ENCODE data around the gene CENATAC.
"Not testable (repeated sequence)": the region's sequence is repeated elsewhere in the genome, so short reads cannot be mapped to it uniquely, and the experiment has no call there.

CENATAC gene

DNA sequence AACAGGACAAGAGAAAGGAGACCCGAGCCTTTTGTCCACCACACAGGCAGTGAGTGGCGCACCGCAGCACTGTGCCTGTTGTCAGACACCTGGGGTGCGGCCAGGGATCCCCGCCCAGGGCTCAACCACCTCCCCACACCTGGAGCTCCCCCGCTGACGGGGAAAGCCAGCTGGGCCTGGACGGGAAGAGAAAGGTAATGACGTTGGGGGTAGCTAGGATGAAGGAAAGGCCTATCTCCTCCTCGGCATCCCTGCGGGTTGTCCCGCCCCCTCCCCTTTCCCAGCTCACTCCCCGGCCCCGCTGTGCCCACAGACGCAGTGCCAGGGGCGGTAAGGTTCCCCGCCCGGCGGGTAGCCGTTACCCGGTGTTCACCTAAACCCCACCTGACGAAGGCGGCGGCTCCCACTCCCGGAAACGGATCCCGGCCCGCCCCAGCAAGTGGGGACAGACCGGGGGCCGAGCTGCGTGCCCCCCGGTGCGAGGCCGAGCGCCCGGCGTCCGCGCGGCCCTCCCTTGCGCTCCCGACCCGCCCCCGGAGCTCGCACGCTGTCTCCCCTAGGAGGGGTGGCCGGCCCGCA lies 58.6 kb downstream of the CENATAC start:
- peak; percentile 68 for DNase-seq

DNA sequence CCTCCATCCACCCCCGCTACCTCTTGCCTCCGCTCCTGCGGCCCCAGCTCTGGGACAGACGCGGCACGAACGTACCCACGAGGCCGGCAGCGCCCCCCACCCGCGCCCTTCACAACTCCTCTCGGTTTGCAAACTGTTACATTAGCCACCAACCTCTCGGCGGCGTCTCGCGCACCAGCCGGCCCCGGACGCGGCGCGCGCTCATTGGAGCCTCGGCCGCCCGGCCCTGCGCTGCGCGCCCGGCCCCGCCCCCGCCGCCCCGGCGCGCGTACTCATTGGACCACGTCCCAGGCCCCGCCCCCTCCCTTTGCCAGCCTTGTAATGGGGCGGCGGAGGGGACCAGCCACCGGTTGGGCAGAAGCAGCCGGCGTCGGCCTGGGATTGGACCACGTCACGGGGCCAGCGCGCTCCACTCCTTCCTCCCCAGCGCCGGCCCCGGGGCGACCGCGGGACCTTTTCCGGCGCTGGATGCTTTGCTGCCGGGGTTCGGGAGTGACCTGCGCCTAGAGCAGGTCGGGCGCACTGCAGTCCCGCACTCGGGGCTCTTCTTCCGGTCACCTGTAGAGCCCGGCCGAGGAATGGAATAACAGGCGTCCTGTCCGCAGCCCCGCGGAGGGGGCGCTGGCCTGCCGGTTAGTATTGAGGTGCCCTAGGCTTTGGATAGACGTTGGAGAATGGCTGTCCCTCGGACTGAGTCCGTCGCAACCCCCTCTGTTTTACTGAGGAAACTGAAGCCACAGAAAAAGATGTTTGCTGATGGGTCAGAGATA lies 59.2 kb downstream of the CENATAC start, which contains the start of gene HYOU1:
Gene HYOU1 (minus strand): TSS at position 206 of the 770 bp plus-strand sequence. CDS start 1,045 bp downstream, outside the sequence.
- peak; percentile 98 for DNase-seq

DNA sequence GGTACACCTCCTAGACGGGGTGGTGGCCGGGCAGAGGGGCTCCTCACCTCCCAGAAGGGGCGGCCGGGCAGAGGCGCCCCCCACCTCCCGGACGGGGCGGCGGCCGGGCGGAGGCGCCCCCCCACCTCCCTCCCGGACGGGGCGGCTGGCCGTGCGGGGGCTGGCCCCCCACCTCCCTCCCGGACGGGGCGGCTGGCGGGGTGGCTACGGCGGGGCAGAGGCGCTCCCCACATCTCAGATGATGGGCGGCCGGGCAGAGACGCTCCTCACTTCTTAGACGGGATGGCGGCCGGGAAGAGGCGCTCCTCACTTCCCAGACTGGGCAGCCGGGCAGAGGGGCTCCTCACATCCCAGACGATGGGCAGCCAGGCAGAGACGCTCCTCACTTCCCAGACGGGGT lies 61.2 kb downstream of the CENATAC start:
- DNase-seq, result not testable (repeated sequence)

DNA sequence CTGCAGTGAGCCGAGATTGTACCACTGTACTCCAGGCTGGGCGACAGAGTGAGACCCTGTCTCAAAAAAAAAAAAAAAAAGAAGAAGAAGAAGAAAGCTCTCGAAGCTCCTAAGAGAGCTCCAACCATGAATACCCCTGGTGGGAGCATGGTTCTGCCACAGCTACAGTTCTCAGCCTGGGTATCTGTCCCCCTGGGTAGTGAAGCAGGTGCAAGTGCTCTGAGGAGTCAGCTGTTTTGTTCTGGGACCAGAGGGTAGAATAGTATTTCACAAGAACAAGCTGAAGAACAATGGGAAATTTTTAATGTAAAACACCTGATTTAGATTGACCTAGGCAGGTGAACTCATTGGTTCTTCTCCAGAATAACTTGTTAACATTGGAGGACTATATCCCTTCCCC lies 63.3 kb downstream of the CENATAC start:
- DNase-seq, result no peak

DNA sequence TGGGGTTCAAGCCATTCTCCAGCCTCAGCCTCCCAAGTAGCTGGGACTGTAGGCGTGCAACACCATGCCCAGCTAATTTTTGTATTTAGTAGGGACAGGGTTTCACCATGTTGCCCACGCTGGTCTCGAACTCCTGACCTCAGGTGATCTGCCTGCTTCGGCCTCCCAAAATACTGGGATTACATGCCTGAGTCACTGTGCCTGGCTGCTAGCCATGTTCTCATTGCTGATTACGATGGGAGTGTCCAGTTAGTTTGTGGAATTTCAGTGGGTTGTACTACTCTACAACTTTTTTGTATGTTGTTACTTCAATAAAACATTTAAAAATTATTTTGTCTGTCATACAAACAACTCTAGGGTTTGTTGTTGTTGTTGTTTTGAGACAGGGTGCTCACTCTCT lies 64.8 kb downstream of the CENATAC start:
- DNase-seq, result no peak

DNA sequence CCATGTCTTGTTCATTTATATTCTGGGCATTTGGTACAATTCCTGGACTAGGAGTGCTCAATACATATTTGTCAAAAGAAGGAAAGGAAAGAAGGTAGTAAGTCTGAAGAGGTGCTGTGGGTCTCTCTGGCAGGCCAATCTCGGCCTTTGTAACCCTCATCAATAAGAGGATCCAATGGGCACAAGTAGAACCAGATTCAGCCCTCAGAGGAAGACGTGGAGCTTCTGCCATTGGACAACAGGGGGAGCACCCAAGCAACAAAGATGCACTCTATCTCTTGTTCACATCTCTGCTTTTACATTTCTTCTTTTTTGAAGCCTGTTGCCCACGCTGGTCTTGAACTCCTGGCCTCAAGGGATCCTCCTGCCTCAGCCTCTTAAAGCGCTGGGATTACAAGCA lies 67.4 kb downstream of the CENATAC start:
- DNase-seq, result peak; percentile 69
